Upper lobe of right lung (tissue), 1 donor: ENCODE results near the gene PGA5. TPM values are rescaled to one million over a fixed set of nuclear protein-coding genes. Genes with fewer than 3 reads are reported as not detected.

Experiments used
- ATAC-seq: fragments of 200-7000 bp; cut with Tn5 transposase; one replicate; pipeline ENCODE4 v1.9.1; 2020; ENCODE audit warnings: mild to moderate bottlenecking, moderate library complexity
- DNase-seq: peaks from one replicate; pipeline ENCODE4 v3.0.0-alpha.2; 2020
- H3K27ac ChIP-seq: fragments of 200-600 bp; one replicate; pipeline ENCODE4 v1.8.0; 2022
- H3K27me3 ChIP-seq: fragments of 200-600 bp; one replicate; pipeline ENCODE4 v1.8.0; 2022; ENCODE audit warnings: mild to moderate bottlenecking
- H3K36me3 ChIP-seq: fragments of 200-600 bp; one replicate; pipeline ENCODE4 v1.8.0; 2022
- H3K4me1 ChIP-seq: fragments of 200-600 bp; one replicate; pipeline ENCODE4 v1.8.0; 2022
- H3K4me3 ChIP-seq: fragments of 200-600 bp; one replicate; pipeline ENCODE4 v1.8.0; 2022; ENCODE audit warnings: mild to moderate bottlenecking
- H3K9me3 ChIP-seq: fragments of 200-600 bp; one replicate; pipeline ENCODE4 v1.8.0; 2022
- intact Hi-C: fragments of 100-400 bp; cut with DNase I; formaldehyde crosslinking; loops from one replicate; pipeline ENCODE4 v1.11.0; 2022
- total RNA-seq: library from RNA; stranded (reverse); fragmentation: NEBNext Ultra II Directional; extraction: Animal tissue kit (Norgen Biotek cat#: 25700); gene quantifications from one replicate; pipeline ENCODE4 v1.2.1, GENCODE V29; 2021
- TF ChIP-seq, protein P1 (sequence below): fragments of 200-600 bp; IDR thresholded peaks from one replicate; pipeline ENCODE4 v1.8.0; 2022; ENCODE audit warnings: antibody characterized with exemption
- donor health status: DM: no; HTN: yes; CAD: no; lungs with severe emphysema.

Gene PGA5
- total RNA-seq, 1 donor from 2014 or later = not detected

DNA sequence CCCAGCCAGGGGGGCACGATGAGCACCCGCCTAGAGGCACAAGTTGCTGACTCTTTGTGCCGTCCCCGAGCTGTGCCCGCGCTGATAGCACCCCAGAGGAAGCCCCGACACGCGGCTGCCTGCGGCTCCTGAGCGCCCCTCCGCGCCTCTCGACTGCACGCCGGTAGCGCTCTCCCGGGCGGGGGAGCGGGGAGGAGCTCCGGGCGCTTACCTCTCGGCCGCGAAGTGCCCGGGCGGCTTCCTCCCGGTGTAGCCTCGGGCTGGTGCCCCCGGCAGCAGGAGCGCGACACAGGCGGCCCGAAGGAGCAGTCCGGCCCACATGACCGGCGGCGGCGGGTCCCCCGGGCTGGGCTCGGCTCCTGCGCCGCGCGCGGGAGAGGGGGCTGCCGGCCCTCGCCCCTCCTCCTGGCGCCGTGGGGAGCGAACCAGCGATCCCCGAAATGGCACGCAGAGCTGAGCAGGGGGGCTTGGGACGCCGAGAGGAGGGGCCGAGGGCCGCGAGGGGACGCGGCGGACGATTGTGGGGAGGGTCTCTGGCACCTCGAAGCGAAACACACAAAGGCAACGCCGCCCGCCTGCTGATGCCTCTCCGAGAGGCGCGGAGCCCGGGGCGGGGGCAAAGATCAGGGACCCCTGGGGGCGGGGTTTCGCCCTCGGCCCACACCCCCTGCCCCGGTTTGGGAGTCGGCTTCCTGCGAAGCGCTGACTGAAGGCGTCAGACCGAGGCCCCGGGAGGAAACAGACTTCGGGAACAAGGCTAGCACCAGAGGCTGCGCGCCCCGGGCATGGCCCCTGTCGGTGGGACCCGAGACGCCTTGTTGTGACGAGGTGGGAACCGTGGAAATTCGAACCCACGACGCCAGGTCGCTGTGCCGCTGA is 54.0 kb downstream of the PGA5 start, which contains the start of gene VWCE:
Gene VWCE (minus strand): TSS at position 600 of the 879 bp plus-strand sequence. CDS start 279 bp downstream, at position 321.
- TF ChIP-seq, protein P1, sequence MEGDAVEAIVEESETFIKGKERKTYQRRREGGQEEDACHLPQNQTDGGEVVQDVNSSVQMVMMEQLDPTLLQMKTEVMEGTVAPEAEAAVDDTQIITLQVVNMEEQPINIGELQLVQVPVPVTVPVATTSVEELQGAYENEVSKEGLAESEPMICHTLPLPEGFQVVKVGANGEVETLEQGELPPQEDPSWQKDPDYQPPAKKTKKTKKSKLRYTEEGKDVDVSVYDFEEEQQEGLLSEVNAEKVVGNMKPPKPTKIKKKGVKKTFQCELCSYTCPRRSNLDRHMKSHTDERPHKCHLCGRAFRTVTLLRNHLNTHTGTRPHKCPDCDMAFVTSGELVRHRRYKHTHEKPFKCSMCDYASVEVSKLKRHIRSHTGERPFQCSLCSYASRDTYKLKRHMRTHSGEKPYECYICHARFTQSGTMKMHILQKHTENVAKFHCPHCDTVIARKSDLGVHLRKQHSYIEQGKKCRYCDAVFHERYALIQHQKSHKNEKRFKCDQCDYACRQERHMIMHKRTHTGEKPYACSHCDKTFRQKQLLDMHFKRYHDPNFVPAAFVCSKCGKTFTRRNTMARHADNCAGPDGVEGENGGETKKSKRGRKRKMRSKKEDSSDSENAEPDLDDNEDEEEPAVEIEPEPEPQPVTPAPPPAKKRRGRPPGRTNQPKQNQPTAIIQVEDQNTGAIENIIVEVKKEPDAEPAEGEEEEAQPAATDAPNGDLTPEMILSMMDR = peak; percentile 30
- Histone ChIP-seq H3K27me3 (peaks cover 11% of the 10 kb centered on the region), H3K4me1 (peaks cover 37% of the 10 kb centered on the region), H3K27ac (no peak within 1 kb of the TSS), H3K4me3 (peak within 1 kb of the TSS; percentile 53), H3K36me3 (peaks cover 20% of the 10 kb centered on the region), H3K9me3 (no peaks in the 10 kb centered on the region)
- intact Hi-C loops = no loop called here
- ATAC-seq (peak; percentile 86), DNase-seq (peak; percentile 84)

DNA sequence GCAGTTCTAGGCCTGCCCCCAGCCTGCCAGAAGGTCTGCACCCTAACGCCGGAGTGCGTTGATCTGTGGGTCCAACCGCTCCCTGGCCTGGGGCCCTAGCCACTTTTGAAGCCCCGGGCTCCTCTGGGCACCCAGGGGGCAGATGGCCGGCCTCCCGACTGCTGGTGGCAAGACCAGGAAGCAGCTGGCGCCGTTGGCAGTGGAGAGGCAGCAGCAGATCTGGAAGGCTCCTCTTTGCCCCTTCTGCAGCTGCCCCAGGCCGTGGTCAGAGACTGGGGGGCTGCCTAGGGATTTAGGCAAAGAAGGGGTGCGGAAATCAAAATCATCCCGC is 54.6 kb downstream of the PGA5 start:
- H3K9me3 ChIP-seq = no peaks in the 10 kb centered on the region
- DNase-seq (no peak), ATAC-seq (no peak)
- H3K4me3 ChIP-seq = peak overlapping the region; percentile 53
- intact Hi-C loops = no loop called here
- H3K36me3 ChIP-seq = peaks cover 26% of the 10 kb centered on the region
- H3K4me1 ChIP-seq = peaks cover 37% of the 10 kb centered on the region
- peaks cover 11% of the 10 kb centered on the region for H3K27me3 ChIP-seq
- TF ChIP-seq, protein P1 = no peak
- no peak overlapping the region for H3K27ac ChIP-seq

DNA sequence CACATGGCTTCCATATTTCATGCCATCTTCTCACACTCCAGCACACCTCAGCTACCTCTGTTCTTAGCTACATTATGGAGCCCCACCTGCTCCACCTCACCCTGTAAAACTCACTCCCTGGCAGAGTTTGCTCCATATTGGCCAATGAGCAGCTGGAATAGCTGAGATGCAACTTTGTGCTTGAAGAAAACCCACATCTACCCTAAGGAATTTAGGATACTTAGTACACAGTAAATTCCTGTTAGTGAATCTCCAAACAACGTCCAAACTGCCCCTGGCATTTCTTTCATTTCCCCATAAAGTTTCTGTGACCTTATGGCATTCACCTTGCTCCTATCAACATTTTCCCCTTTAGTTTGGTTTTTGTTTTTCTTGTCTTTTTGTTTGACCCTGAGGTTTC is 56.4 kb downstream of the PGA5 start:
- H3K36me3 ChIP-seq = peaks cover 44% of the 10 kb centered on the region
- intact Hi-C loops = no loop called here
- no peaks in the 10 kb centered on the region for H3K9me3 ChIP-seq
- peaks cover 11% of the 10 kb centered on the region for H3K27me3 ChIP-seq
- no peak overlapping the region for H3K27ac ChIP-seq
- TF ChIP-seq, protein P1 = no peak
- ATAC-seq = no peak
- no peak for DNase-seq
- peaks cover 37% of the 10 kb centered on the region for H3K4me1 ChIP-seq
- no peak overlapping the region for H3K4me3 ChIP-seq

DNA sequence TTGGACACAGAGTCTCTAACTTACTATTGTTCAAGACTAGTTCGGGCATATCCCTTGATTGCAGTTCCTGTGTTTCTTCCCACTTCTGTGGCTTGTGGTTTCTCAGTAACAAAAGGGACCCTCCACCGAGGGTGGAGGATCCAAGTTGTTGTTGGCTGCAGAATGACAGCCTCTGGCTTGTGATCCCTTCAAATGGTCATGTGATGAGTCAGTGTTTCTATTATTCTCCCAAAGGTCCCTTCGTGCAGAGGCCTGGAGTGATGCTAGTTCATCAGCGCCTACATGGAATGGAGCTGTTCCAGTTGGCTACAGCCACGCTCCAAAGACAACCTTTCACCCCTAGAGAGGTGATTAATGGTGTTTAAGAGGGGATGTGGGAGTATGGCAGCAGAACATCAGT is 56.8 kb downstream of the PGA5 start:
- Histone ChIP-seq H3K9me3 (no peaks in the 10 kb centered on the region), H3K4me3 (no peak overlapping the region), H3K27me3 (peaks cover 11% of the 10 kb centered on the region), H3K4me1 (peaks cover 37% of the 10 kb centered on the region), H3K27ac (no peak overlapping the region), H3K36me3 (peaks cover 48% of the 10 kb centered on the region)
- ATAC-seq (peak; percentile 7), DNase-seq (no peak)
- intact Hi-C loops = no loop called here
- TF ChIP-seq, protein P1 = no peak

DNA sequence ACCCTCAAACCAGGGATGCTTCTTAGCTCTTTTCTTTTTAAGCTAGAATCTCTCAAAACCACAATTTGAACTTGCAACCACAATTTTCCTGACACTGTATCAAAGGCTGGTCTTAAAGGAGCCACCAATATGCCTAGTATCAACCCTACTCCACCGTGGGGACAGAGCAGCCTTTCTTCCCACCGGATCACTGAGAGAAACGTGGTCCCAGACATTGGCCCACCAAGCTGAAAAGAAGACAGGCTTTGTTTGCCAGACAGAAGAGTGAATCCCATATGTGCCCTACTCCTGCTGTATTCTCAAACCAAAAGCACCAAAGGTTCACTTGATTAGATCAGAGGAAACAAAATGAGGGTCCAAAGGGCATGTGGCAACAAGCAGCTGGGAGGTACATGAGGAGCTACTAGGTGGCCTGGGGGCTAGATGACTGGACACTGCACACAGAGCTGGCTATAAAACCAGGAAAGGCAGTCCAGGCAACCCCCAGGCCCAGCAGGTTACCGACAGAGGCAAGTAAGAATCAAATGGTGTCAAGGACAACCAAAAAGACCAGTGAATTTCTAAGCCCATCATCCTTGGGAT is 57.8 kb downstream of the PGA5 start:
- H3K27ac ChIP-seq = no peak overlapping the region

More for the DNA sequence above, 57.8 kb downstream of the PGA5 start:
- Histone ChIP-seq H3K27me3 (peaks cover 8% of the 10 kb centered on the region), H3K4me1 (peaks cover 33% of the 10 kb centered on the region), H3K9me3 (no peaks in the 10 kb centered on the region), H3K36me3 (peaks cover 58% of the 10 kb centered on the region), H3K4me3 (no peak overlapping the region)
- intact Hi-C loops = no loop called here
- DNase-seq = no peak
- TF ChIP-seq, protein P1 = no peak
- no peak for ATAC-seq

Other genes with a start within 250 kb of the PGA5 start
- gene CD5, start 138.7 kb upstream of the PGA5 start, total RNA-seq = 2.5 TPM
- gene VPS37C, start 79.7 kb upstream of the PGA5 start, total RNA-seq = 30.2 TPM
- gene PGA3, start 37.7 kb upstream of the PGA5 start, total RNA-seq = not detected
- gene PGA4, start 18.8 kb upstream of the PGA5 start, total RNA-seq = 0.67 TPM
- gene VWCE, start 54.1 kb downstream of the PGA5 start, total RNA-seq = 1.5 TPM
- gene DDB1, start 91.9 kb downstream of the PGA5 start, total RNA-seq = 126 TPM
- 32.1 TPM for gene TKFC, start 92.1 kb downstream of the PGA5 start, total RNA-seq
- 50.3 TPM for gene CYB561A3, start 120.7 kb downstream of the PGA5 start, total RNA-seq
- 46.3 TPM for gene TMEM138, start 121.2 kb downstream of the PGA5 start, total RNA-seq
- 9.3 TPM for gene TMEM216, start 151.4 kb downstream of the PGA5 start, total RNA-seq
- gene CPSF7, start 188.8 kb downstream of the PGA5 start, total RNA-seq = 75.8 TPM
- 34.1 TPM for gene SDHAF2, start 188.9 kb downstream of the PGA5 start, total RNA-seq